Thyroid gland (tissue), 4 donors: Measurements from ENCODE around the gene GUCA2B.

Source experiments
- POLR2A ChIP-seq, 2 donors: fragments of 450-650 bp; IDR thresholded peaks; one replicate each; pipeline ENCODE4 v1.6.1; 2017; ENCODE audit warnings: antibody characterized with exemption in 2 of 2, mild to moderate bottlenecking in 2 of 2, moderate library complexity in 1 of 2
- TF ChIP-seq, protein P1 (sequence below), 6 experiments: fragments of 200-600 bp in 3 of 6; fragments of 450-650 bp in 3 of 6; sonication (generic) in 3 of 6; IDR thresholded peaks; one replicate each; pipeline ENCODE4 v1.5.1; 2016 to 2019; ENCODE audit warnings: antibody characterized with exemption in 6 of 6, mild to moderate bottlenecking in 2 of 6, inconsistent platforms in 1 of 6, moderate library complexity in 1 of 6

DNA sequence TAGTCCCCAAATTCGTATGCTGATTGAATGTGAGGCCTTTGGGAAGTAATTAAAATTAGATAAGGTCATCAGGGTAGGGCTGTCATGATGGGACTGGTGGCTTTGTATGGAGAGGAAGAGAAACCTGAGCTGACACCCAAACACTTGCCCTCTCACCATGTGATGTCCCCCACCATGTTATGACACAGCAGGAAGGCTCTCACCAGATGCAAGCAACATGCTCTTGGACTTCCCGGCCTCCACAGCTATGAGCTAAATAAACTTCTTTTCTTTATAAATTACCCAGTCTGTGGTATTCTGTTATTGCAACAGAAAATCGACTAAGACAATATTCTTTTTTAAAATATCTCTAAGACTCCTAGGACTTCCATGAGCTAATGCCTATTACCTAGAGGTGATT is 43.6 kb upstream of the GUCA2B start:
- TF ChIP-seq, protein P1, sequence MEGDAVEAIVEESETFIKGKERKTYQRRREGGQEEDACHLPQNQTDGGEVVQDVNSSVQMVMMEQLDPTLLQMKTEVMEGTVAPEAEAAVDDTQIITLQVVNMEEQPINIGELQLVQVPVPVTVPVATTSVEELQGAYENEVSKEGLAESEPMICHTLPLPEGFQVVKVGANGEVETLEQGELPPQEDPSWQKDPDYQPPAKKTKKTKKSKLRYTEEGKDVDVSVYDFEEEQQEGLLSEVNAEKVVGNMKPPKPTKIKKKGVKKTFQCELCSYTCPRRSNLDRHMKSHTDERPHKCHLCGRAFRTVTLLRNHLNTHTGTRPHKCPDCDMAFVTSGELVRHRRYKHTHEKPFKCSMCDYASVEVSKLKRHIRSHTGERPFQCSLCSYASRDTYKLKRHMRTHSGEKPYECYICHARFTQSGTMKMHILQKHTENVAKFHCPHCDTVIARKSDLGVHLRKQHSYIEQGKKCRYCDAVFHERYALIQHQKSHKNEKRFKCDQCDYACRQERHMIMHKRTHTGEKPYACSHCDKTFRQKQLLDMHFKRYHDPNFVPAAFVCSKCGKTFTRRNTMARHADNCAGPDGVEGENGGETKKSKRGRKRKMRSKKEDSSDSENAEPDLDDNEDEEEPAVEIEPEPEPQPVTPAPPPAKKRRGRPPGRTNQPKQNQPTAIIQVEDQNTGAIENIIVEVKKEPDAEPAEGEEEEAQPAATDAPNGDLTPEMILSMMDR (IDR thresholded peaks at IDR 0.05), result no peak
- TF ChIP-seq POLR2A (IDR thresholded peaks at IDR 0.05), result no peak
